ENCODE measurements around the gene ARL2BP.

The ARL2BP gene

DNA sequence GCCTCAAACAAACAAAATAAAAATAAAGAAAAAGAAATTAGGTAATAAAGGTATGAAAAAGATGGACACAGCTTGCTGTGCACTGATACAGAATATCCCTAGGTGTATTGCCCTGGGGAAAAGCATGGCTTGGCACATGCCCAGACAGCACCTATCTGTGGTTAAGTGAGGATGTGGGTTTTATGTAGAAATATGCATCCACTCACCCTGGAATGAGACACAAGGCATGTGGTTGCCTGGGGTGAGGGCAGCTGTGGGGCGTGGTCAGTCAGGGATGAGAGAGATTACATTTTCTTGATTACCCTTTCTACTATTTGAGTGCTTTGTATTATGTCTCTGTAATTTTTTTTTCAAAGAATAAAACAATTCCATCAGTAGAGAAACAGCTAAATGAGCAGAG is 32.5 kb downstream of the ARL2BP start:
- no peak overlapping the region for H3K4me3 ChIP-seq (ENCODE audit: low read depth, low read length)
- TF ChIP-seq, protein P1, sequence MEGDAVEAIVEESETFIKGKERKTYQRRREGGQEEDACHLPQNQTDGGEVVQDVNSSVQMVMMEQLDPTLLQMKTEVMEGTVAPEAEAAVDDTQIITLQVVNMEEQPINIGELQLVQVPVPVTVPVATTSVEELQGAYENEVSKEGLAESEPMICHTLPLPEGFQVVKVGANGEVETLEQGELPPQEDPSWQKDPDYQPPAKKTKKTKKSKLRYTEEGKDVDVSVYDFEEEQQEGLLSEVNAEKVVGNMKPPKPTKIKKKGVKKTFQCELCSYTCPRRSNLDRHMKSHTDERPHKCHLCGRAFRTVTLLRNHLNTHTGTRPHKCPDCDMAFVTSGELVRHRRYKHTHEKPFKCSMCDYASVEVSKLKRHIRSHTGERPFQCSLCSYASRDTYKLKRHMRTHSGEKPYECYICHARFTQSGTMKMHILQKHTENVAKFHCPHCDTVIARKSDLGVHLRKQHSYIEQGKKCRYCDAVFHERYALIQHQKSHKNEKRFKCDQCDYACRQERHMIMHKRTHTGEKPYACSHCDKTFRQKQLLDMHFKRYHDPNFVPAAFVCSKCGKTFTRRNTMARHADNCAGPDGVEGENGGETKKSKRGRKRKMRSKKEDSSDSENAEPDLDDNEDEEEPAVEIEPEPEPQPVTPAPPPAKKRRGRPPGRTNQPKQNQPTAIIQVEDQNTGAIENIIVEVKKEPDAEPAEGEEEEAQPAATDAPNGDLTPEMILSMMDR (IDR thresholded peaks at IDR 0.05; ENCODE audit: low read depth, low read length, missing control alignments): no peak
- DNase-seq (ENCODE audit: low read depth): no peak

DNA sequence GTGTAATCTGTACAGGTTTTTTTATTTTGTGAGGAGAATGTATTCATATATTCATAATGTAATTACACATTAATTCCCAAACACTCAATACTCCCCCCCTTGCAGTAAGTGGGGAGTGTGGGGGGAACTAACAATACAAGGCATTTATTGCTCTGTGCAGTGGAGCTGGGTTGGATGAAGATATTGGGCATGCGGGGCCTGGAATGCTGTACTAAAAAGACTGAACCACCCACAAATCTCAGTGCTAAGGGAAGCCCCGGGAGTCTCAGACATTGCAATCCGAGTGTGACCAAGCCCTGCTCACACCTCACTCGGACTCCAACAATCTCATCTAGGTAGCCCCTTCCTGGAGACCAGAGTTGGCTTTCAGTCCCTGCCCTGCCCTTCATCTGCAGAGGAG is 33.4 kb downstream of the ARL2BP start:
- no peak overlapping the region for H3K4me3 ChIP-seq (ENCODE audit: low read depth, low read length)
- TF ChIP-seq, protein P1 (IDR thresholded peaks at IDR 0.05; ENCODE audit: low read depth, low read length, missing control alignments): no peak
- DNase-seq (ENCODE audit: low read depth): no peak

DNA sequence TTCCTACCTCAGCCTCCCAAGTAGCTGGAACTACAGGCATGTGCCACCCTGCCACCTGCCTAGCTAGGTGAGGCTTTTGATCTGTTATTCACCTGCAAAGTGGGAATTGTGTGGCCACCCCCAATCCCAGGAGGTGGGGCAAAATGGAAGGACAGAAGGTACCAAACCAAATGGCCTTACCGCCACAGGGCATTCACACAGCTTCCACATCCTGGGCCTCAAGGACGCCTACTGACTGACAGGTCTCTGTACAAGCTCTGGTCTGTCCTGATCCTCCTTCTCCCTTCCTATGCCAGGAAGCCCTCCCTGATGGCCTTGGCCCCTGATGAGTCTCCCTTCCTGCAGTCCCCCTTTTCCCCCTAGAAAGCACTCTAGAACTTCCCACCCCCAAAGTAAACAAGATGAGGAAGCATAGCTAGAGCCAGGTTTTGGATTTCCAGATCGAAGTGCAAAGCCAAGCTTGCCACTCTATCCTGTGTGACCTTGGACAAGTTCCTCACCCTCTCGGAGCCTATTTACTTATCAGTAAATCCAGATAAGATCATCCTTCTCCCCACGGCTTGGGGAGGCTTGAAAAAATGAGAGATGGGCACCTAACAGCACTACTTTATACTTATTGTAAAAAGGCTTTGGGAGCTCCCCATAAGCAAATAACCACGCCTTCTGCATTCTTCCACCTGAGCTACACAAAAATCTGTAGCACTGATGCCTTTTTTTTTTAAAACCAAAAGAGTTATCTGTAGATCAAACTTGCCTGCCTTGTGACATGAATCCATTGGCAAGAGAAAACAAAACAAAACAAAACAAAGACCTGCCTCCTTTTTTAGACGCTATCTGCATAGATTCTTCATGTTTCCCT is 35.0 kb downstream of the ARL2BP start:
- no peak for DNase-seq (ENCODE audit: low read depth)
- no peak overlapping the region for H3K4me3 ChIP-seq (ENCODE audit: low read depth, low read length)
- TF ChIP-seq, protein P1 (IDR thresholded peaks at IDR 0.05; ENCODE audit: low read depth, low read length, missing control alignments): no peak

DNA sequence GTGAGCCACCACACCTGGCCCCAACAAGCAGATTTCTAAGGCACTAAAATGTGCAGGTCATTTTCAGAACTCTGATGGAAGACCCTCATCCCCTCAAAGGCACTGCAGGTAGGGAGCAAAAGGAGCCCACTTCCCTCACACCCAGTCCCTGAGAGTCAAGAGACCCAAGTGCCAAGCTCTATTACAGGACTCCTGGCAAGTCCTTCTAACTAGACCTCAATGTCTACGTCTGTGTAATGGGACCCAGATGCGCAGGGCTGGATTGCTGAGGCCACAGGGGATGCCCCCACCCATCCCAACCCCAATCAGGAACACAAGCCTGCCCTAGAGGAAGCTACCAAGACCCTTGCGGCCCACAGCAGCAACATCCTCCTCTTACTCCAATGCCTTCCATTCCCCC is 36.7 kb downstream of the ARL2BP start:
- TF ChIP-seq, protein P1 (IDR thresholded peaks at IDR 0.05; ENCODE audit: low read depth, low read length, missing control alignments): no peak

DNA sequence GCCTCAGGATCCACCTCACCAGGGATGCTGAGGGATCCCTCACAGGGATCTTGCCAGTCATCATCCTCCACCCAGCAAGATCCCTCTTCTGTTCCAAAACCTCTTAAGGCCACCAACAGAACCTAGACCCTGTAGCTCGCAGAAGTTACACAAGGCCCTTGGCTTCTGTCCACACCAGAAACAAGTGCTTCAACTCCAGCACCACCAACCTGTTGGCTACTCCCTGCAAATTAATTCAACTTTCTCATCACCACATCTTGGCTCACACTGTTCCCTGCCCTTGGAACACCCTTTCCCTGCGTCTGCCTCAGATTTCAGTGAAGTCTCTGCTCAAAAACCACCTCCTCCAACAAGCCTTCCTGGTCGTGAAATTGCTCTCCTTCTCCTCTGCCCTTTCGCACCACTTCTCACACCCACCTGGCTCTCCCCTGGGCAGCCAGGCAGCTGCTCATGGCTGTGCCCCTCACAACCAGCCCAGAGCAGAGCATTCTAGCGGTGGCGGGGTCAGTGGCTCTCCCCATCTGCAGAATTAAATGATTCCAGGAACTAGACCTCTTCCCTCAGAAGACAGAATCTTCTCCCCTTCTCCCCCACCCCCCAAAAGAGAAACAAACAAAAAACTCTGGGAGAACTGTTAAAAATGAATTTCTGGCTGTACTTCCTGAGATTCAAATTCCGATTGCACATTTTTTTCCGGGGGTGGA is 37.6 kb downstream of the ARL2BP start:
- TF ChIP-seq, protein P1 (IDR thresholded peaks at IDR 0.05; ENCODE audit: low read depth, low read length, missing control alignments): no peak
- DNase-seq (ENCODE audit: low read depth): no peak
- no peak overlapping the region for H3K4me3 ChIP-seq (ENCODE audit: low read depth, low read length)

More for the DNA sequence above, 36.7 kb downstream of the ARL2BP start:
- H3K4me3 ChIP-seq (ENCODE audit: low read depth, low read length): no peak overlapping the region
- no peak for DNase-seq (ENCODE audit: low read depth)

DNA sequence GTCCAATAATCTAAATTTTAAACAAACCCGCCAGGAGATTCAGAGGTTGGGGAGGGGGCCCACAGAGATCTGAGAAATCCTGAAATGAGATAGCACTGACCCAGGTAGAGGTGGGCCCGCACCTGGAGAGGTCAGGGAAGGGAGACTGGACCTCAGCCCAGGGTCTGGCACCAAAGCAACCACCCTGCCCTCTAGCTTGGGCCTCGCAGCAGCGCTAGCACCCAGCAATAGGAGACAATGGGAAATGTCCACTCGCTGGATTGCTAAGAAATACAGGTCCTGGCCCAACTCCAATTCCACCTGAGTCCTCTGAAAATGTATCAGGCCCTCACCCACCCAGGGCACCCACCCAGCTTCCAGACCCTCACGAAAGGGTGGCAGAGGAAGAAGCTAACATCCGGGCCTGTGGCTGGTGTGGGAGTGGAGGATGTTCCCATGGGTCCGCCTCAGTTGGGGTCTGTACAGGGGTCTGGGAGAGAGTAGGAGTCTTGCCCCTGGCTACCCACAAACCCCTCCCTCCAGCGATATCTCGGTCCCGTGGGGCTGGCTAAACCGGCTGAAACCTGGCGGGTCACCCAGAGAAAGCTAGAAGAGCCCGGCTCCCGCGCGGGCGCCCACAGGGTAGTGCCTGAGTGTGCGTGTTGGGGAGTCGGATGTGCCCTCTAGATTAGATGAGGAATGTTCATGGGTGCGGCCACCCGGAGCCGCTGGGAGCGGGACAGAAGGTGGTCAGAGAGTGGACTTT is 38.3 kb downstream of the ARL2BP start:
- no peak overlapping the region for H3K4me3 ChIP-seq (ENCODE audit: low read depth, low read length)
- TF ChIP-seq, protein P1 (IDR thresholded peaks at IDR 0.05; ENCODE audit: low read depth, low read length, missing control alignments): no peak
- DNase-seq (ENCODE audit: low read depth): no peak

Data from GM12864 (cell line).